K562 (cell line): Measurements from ENCODE around the gene GNA15. TPM values are rescaled to one million over a fixed set of nuclear protein-coding genes. Genes with fewer than 3 reads are reported as not detected.

Experiments
- ATAC-seq: fragments of 200-7000 bp; cut with Tn5 transposase; 3 replicates; pipeline ENCODE4 v1.9.1; 2020; ENCODE audit warnings: moderate library complexity
- BruUV-seq: library from RNA; stranded (reverse); fragments of 400-500 nt; replicated peaks from 2 replicates; lab custom pipeline; 2021; lab: Mats Ljungman, UMichigan
- CTCF ChIA-PET: fragments of 300-600 bp; formaldehyde crosslinking; extraction: SDS; loops from one replicate; lab custom pipeline; 2021; ENCODE audit warnings: low intra/inter-chr PET ratio; lab: Yijun Ruan, JAX
- POLR2A ChIA-PET: fragments of 300-600, 350-650 bp; sonication (Branson Sonifier 250); formaldehyde crosslinking; extraction: SDS; loops from one replicate; lab custom pipeline; 2021; ENCODE audit warnings: antibody characterized with exemption, inconsistent platforms; lab: Yijun Ruan, JAX
- DNase-seq, 4 experiments: peaks; one replicate each; pipeline versions ENCODE4 v3.0.0 to v3.0.0-alpha.2; 2011 to 2018; ENCODE audit warnings: low spot score in 3 of 4, mixed read lengths in 3 of 4; ENCODE audit errors: extremely low read depth in 1 of 4
- FAIRE-seq: peaks from 2 replicates; lab custom pipeline; 2011; peaks lifted over from hg19 to GRCh38; lab: Jason Lieb, UNC
- H2AFZ ChIP-seq: 2 replicates; pipeline ENCODE4 v1.6.0; 2011; ENCODE audit warnings: low read depth, low read length, control low read depth, inconsistent platforms
- H3K27ac ChIP-seq: fragments of 200-600 bp; 3 replicates; pipeline ENCODE4 v1.8.0; 2011; ENCODE audit warnings: low read depth, mild to moderate bottlenecking, control low read depth, inconsistent platforms, low read length, moderate library complexity, mixed read lengths; ENCODE audit errors: extremely low read depth
- H3K27me3 ChIP-seq, 2 experiments: fragments of 300-600 bp in 1 of 2; 2 replicates in 1 of 2; 3 replicates in 1 of 2; pipeline versions ENCODE4 v1.6.0 to v1.8.0; 2011; ENCODE audit warnings: inconsistent platforms in 2 of 2, low read length in 2 of 2, mild to moderate bottlenecking in 1 of 2, mixed read lengths in 1 of 2, moderate library complexity in 1 of 2; ENCODE audit not compliant: control insufficient read depth in 2 of 2, insufficient read depth in 2 of 2
- H3K36me3 ChIP-seq: fragments of 300-600 bp; 3 replicates; pipeline ENCODE4 v1.8.0; 2011; ENCODE audit warnings: mild to moderate bottlenecking, low read length, inconsistent platforms; ENCODE audit not compliant: control insufficient read depth, insufficient read depth
- H3K4me1 ChIP-seq, 2 experiments: fragments of 200-600 bp in 1 of 2; replicated peaks in 1 of 2; 2 replicates in 1 of 2; 3 replicates in 1 of 2; pipeline versions ENCODE4 v1.5.1 to v1.8.0; 2011; ENCODE audit warnings: inconsistent platforms in 2 of 2, low read length in 2 of 2, mild to moderate bottlenecking in 1 of 2, mixed read lengths in 1 of 2, moderate library complexity in 1 of 2; ENCODE audit not compliant: control insufficient read depth in 2 of 2, insufficient read depth in 2 of 2
- H3K4me2 ChIP-seq: 2 replicates; pipeline ENCODE4 v1.6.1; 2011; ENCODE audit warnings: low read length, control low read depth, inconsistent platforms, mixed read lengths; ENCODE audit not compliant: insufficient read depth
- H3K4me3 ChIP-seq: fragments of 200-600 bp; sonication (generic), shearing (Covaris generic); 2 replicates; pipeline ENCODE4 v1.5.1; 2016; ENCODE audit warnings: control low read depth, inconsistent platforms
- H3K79me2 ChIP-seq: fragments of 200-600 bp; 3 replicates; pipeline ENCODE4 v1.8.0; 2011; ENCODE audit warnings: low read length, inconsistent platforms; ENCODE audit not compliant: control insufficient read depth, insufficient read depth
- H3K9ac ChIP-seq, 2 experiments: 2 replicates each; pipeline versions ENCODE4 v1.6.0 to v1.6.1; 2011; ENCODE audit warnings: low read depth in 2 of 2, low read length in 2 of 2, control low read depth in 1 of 2, inconsistent platforms in 1 of 2, mild to moderate bottlenecking in 1 of 2, mixed read lengths in 1 of 2; ENCODE audit not compliant: insufficient read depth in 1 of 2
- H3K9me1 ChIP-seq: one replicate; pipeline ENCODE4 v1.6.0; 2011; ENCODE audit warnings: inconsistent platforms, mild to moderate bottlenecking, low read length, moderate library complexity; ENCODE audit not compliant: control insufficient read depth, insufficient read depth
- H3K9me3 ChIP-seq: replicated peaks from 2 replicates; pipeline ENCODE4 v1.5.1; 2011; ENCODE audit warnings: low read depth, low read length, inconsistent platforms; ENCODE audit not compliant: control insufficient read depth, insufficient read depth
- H4K20me1 ChIP-seq: replicated peaks from 2 replicates; pipeline ENCODE4 v1.6.1; 2011; ENCODE audit warnings: low read length, inconsistent platforms, mixed read lengths; ENCODE audit not compliant: control insufficient read depth, insufficient read depth
- CAMTA2 ChIP-seq: fragments of 250-450 bp; sonication (Bioruptor Pico); conservative IDR thresholded peaks from 2 replicates; pipeline ENCODE4 v1.5.1; 2022
- CREBBP ChIP-seq: IDR thresholded peaks from one replicate; pipeline ENCODE4 v1.6.1; 2012; ENCODE audit warnings: low read depth, mild to moderate bottlenecking, control low read depth, inconsistent platforms, low read length
- NFIC ChIP-seq: fragments of 450-650 bp; IDR thresholded peaks from 2 replicates; pipeline ENCODE4 v1.6.1; 2017; ENCODE audit warnings: mild to moderate bottlenecking, inconsistent platforms
- POLR2G ChIP-seq: fragments of 200-400 bp; formaldehyde crosslinking; IDR thresholded peaks from 2 replicates; pipeline ENCODE4 v1.6.1; 2017; ENCODE audit warnings: low read depth, mild to moderate bottlenecking, antibody characterized with exemption, low read length, moderate library complexity
- RBFOX2 ChIP-seq: fragments of 200-400 bp; formaldehyde crosslinking; IDR thresholded peaks from 2 replicates; pipeline ENCODE4 v1.6.1; 2017; ENCODE audit warnings: low read depth, mild to moderate bottlenecking, low read length, moderate library complexity
- ZNF282 ChIP-seq: sonication (generic); formaldehyde crosslinking; IDR thresholded peaks from 2 replicates; pipeline ENCODE4 v1.8.1; 2023; ENCODE audit warnings: missing genetic modification reagents
- ZNF551 ChIP-seq: fragments of 250-450 bp; sonication (Bioruptor Pico); IDR thresholded peaks from 2 replicates; pipeline ENCODE4 v1.5.0; 2021; ENCODE audit warnings: mild to moderate bottlenecking, moderate library complexity
- WGBS: fragments of 100-300 bp; shearing (Covaris generic); methylation state at CpG from one replicate; pipeline ENCODE4 v1.1.6; 2016; ENCODE audit warnings: low coverage, mixed read lengths; ENCODE audit not compliant: insufficient coverage; ENCODE audit errors: missing lambda C conversion rate; 5-methylcytosine and 5-hydroxymethylcytosine counted together
- in situ Hi-C: fragments of 300-500 bp; cut with MboI; formaldehyde crosslinking; loops from 4 replicates; pipeline ENCODE4 v1.15.0; 2018; ENCODE audit warnings: inconsistent platforms, mixed read lengths
- intact Hi-C: fragments of 100-400 bp; cut with micrococcal nuclease; formaldehyde crosslinking; loops from 2 replicates; pipeline ENCODE4 v1.14.2; 2022
- polyA plus RNA-seq, 8 experiments: library from polyadenylated mRNA; depleted of rRNA in 4 of 8; stranded (reverse) in 5 of 8; unstranded in 3 of 8; fragments of >200 nt; fragmentation: Nextera tagmentation in 2 of 8; fragmentation: Illumina TruSeq in 1 of 8; extraction: Ambion mirVana in 2 of 8; extraction: Trizol in 1 of 8; gene quantifications; 2 replicates each; pipeline versions ENCODE4 v1.2.1 to v1.2.3, GENCODE V29; 2011 to 2014; ENCODE audit warnings: inconsistent platforms in 1 of 8, missing spikeins in 1 of 8
- total RNA-seq, 7 experiments: library from RNA; depleted of rRNA in 6 of 7; stranded (reverse); fragments of >200 nt in 6 of 7; fragmentation: Illumina TruSeq in 2 of 7; extraction: Trizol in 2 of 7; gene quantifications; 2 replicates each; pipeline versions ENCODE4 v1.2.1 to v1.2.3, GENCODE V29; 2011 to 2021; ENCODE audit warnings: low replicate concordance in 1 of 7
- TF ChIP-seq, protein P1 (sequence below), 2 experiments: IDR thresholded peaks; 2 replicates each; pipeline ENCODE4 v1.6.1; 2011; ENCODE audit warnings: borderline replicate concordance in 1 of 2, control low read depth in 1 of 2, low read depth in 1 of 2, low read length in 1 of 2, mild to moderate bottlenecking in 1 of 2, mixed read lengths in 1 of 2, moderate library complexity in 1 of 2; ENCODE audit not compliant: insufficient read depth in 1 of 2, insufficient read length in 1 of 2, poor library complexity in 1 of 2, severe bottlenecking in 1 of 2; ENCODE audit errors: extremely low read depth in 1 of 2
- TF ChIP-seq, protein P2 (sequence below): sonication (generic); formaldehyde crosslinking; IDR thresholded peaks from 2 replicates; pipeline ENCODE4 v1.8.1; 2023; ENCODE audit warnings: mild to moderate bottlenecking, missing genetic modification reagents
- TF ChIP-seq, protein P3 (sequence below): sonication (generic); formaldehyde crosslinking; IDR thresholded peaks from 2 replicates; pipeline ENCODE4 v1.8.0; 2022; ENCODE audit warnings: mild to moderate bottlenecking, missing genetic modification reagents, borderline replicate concordance
- TF ChIP-seq, protein P4 (sequence below): sonication (generic); formaldehyde crosslinking; IDR thresholded peaks from 2 replicates; pipeline ENCODE4 v1.8.1; 2023; ENCODE audit warnings: mild to moderate bottlenecking, missing genetic modification reagents

GNA15 gene
- total and polyA plus RNA-seq, 9 of the 15 experiments (the other 6 are each of a cell fraction or from before 2014, with no cell fraction given): 0.03 to 0.24 (median 0.11) TPM; not detected in 1

DNA sequence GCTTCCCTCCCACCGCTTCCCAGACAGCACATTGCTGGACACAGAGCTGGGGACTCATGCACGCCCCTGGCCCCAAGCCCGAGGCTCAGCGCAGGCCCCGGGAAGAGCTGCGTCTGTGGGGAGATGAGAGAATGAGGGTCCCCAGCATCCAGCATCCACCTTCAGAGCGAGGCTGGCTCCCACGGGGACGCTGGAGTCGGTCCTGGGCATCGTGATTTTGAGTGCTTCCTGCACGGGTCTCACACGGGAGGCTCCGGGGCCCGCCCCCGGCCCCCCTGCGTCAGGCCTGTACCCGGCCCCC, 54.6 kb downstream of the GNA15 start (continued):
- TF ChIP-seq, protein P1, sequence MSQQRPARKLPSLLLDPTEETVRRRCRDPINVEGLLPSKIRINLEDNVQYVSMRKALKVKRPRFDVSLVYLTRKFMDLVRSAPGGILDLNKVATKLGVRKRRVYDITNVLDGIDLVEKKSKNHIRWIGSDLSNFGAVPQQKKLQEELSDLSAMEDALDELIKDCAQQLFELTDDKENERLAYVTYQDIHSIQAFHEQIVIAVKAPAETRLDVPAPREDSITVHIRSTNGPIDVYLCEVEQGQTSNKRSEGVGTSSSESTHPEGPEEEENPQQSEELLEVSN (IDR thresholded peaks at IDR 0.05; ENCODE audit: borderline replicate concordance in 1 of 2, extremely low read depth in 1 of 2, insufficient read depth in 1 of 2, insufficient read length in 1 of 2, low read depth in 1 of 2, low read length in 1 of 2, poor library complexity in 1 of 2, severe bottlenecking in 1 of 2): no peak
- TF ChIP-seq CAMTA2 (CRISPR knock-in tag) (no peak), CREBBP (no peak), ZNF282 (no peak)
- TF ChIP-seq, protein P2, sequence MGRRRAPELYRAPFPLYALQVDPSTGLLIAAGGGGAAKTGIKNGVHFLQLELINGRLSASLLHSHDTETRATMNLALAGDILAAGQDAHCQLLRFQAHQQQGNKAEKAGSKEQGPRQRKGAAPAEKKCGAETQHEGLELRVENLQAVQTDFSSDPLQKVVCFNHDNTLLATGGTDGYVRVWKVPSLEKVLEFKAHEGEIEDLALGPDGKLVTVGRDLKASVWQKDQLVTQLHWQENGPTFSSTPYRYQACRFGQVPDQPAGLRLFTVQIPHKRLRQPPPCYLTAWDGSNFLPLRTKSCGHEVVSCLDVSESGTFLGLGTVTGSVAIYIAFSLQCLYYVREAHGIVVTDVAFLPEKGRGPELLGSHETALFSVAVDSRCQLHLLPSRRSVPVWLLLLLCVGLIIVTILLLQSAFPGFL (CRISPR knock-in tag): no peak

DNA sequence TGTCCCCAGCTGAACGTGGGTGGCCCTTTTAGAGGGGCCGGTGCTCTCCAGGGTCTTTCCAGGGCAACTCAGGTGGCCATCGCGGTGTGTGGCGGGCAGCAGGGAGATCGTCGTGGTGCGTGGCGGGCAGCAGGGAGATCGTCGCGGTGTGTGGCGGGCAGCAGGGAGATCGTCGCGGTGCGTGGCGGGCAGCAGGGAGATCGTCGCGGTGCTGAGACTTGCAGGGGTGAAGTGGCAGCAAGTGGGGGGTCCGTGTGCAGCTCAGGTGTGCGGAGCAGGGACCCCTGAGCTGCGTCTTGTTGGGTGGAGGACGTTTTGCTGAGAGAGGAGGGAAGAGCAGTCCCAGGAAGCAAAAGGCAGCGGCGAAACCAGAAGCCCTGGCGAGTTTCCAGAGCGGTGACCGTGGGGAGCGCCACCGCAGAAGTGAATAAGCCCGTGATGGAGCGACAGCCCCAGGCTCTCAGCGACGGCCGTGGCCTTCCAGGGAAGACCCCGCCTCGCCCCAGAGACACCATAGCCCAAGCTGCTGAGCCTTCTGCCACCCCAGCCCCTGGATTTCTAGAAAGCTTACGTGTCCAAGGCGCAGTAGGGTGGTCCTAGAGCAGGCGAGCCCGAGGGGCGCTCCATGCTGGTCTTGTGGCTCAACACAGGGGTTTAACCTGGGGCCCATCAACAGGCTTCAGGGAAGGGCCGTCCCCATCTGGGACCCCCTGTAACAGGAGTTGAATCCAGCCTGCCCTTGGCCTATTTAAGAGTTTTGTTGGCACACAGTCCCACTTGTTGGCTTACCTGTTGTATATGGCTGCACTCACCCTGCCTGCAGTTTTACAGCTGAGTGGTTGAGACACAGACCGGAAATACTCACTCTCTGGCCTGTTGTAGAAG, 55.3 kb downstream of the GNA15 start:
- ChIA-PET CTCF (interaction anchor here (0.6 kb wide), 1 partner anchor 75 kb away, joined by 3 read pairs; no protein-coding TSS in a partner anchor), POLR2A (interaction anchor here (0.6 to 1.2 kb wide), 3 partner anchors 12 to 273 kb away, joined by 3 to 4 read pairs (median 3); no protein-coding TSS in a partner anchor)
- no peak overlapping the region for H2AFZ ChIP-seq
- H3K79me2 ChIP-seq: peaks cover 87% of the 10 kb centered on the region
- BruUV-seq: no TSS peak
- no peak for DNase-seq
- peaks cover 21 to 95% of the 10 kb centered on the region in 2 experiments for H3K4me1 ChIP-seq
- no peak overlapping the region for H3K27ac ChIP-seq
- in situ Hi-C loops (no loop called here), intact Hi-C loops (no loop called here)
- no peak for FAIRE-seq
- no peaks in the 10 kb centered on the region for H3K9me1 ChIP-seq
- ATAC-seq: no peak
- WGBS: 89% methylated on average over 14 of the region's 46 CpGs
- TF ChIP-seq, protein P3, sequence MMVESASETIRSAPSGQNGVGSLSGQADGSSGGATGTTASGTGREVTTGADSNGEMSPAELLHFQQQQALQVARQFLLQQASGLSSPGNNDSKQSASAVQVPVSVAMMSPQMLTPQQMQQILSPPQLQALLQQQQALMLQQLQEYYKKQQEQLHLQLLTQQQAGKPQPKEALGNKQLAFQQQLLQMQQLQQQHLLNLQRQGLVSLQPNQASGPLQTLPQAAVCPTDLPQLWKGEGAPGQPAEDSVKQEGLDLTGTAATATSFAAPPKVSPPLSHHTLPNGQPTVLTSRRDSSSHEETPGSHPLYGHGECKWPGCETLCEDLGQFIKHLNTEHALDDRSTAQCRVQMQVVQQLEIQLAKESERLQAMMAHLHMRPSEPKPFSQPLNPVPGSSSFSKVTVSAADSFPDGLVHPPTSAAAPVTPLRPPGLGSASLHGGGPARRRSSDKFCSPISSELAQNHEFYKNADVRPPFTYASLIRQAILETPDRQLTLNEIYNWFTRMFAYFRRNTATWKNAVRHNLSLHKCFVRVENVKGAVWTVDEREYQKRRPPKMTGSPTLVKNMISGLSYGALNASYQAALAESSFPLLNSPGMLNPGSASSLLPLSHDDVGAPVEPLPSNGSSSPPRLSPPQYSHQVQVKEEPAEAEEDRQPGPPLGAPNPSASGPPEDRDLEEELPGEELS (CRISPR knock-in tag): no peak
- TF ChIP-seq NFIC (peak; percentile 49; the same call in 1 of the 2 replicates), ZNF551 (CRISPR knock-in tag) (no peak), POLR2G (peak; percentile 43; the same call in 1 of the 2 replicates), RBFOX2 (peak; percentile 37; the same call in 1 of the 2 replicates)
- TF ChIP-seq, protein P4, sequence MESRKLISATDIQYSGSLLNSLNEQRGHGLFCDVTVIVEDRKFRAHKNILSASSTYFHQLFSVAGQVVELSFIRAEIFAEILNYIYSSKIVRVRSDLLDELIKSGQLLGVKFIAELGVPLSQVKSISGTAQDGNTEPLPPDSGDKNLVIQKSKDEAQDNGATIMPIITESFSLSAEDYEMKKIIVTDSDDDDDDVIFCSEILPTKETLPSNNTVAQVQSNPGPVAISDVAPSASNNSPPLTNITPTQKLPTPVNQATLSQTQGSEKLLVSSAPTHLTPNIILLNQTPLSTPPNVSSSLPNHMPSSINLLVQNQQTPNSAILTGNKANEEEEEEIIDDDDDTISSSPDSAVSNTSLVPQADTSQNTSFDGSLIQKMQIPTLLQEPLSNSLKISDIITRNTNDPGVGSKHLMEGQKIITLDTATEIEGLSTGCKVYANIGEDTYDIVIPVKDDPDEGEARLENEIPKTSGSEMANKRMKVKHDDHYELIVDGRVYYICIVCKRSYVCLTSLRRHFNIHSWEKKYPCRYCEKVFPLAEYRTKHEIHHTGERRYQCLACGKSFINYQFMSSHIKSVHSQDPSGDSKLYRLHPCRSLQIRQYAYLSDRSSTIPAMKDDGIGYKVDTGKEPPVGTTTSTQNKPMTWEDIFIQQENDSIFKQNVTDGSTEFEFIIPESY (CRISPR knock-in tag): peak; percentile 94
- peaks cover 33% of the 10 kb centered on the region; the same call in 1 of the 2 replicates for H4K20me1 ChIP-seq
- peak overlapping the region in 1 of 2 experiments; percentile 47; a peak in 2 of 4 replicates for H3K9ac ChIP-seq
- no peaks in the 10 kb centered on the region for H3K27me3 ChIP-seq
- no peaks in the 10 kb centered on the region for H3K9me3 ChIP-seq
- peaks cover 77% of the 10 kb centered on the region; the same call in 2 of the 3 replicates for H3K36me3 ChIP-seq
- H3K4me3 ChIP-seq: no peak overlapping the region
- H3K4me2 ChIP-seq: no peak overlapping the region
